ENCODE results near the gene ERFE. TPM values are rescaled to one million over a fixed set of nuclear protein-coding genes. Genes with fewer than 3 reads are reported as not detected.

Gene ERFE
- total and polyA plus RNA-seq, 2 experiments from 2014 or later: 0.41 to 0.86 TPM

- H2AFZ ChIP-seq: no peak overlapping the region
- H3K79me2 ChIP-seq (ENCODE audit: insufficient read depth): no peaks in the 10 kb centered on the region
- no peaks in the 10 kb centered on the region for H3K36me3 ChIP-seq (ENCODE audit: low read depth)
- H3K9me2 ChIP-seq (ENCODE audit: insufficient read depth): no peaks in the 10 kb centered on the region
- in situ Hi-C loops (cut with MboI): no loop called here
- no peak overlapping the region for H3K4me3 ChIP-seq
- H3K4me1 ChIP-seq (ENCODE audit: insufficient read depth): no peaks in the 10 kb centered on the region
- no peak overlapping the region for H3K27ac ChIP-seq
- TF ChIP-seq EZH2phosphoT487 (IDR thresholded peaks at IDR 0.05; ENCODE audit: insufficient read depth, low read depth) (no peak), EZH2 (IDR thresholded peaks at IDR 0.05; ENCODE audit: insufficient read depth, poor library complexity, severe bottlenecking) (no peak)
- DNase-seq: no peak
- no peak overlapping the region for H3K4me2 ChIP-seq (ENCODE audit: unreplicated experiment)
- H3K27me3 ChIP-seq (replicated peaks; ENCODE audit: insufficient read depth): no peaks in the 10 kb centered on the region
- H3F3A ChIP-seq (ENCODE audit: insufficient read depth): no peaks in the 10 kb centered on the region
- no peaks in the 10 kb centered on the region for H4K20me1 ChIP-seq (ENCODE audit: insufficient read depth)
- no peaks in the 10 kb centered on the region for H3K9me3 ChIP-seq (ENCODE audit: low read depth)
- H3K9ac ChIP-seq: no peak overlapping the region
- 75 to 81% methylated on average over 10 of the region's 10 CpGs for WGBS, 2 experiments (ENCODE audit: low coverage in 1 of 2, low lambda C conversion rate in 2 of 2, missing lambda C conversion rate in 2 of 2)
Observed at GRCh38 chr2:238154570-238154969, 4.2 kb upstream of the ERFE start.

GRCh38 chr2:238155051-238155760, 3.6 kb upstream of the ERFE start:
- Histone ChIP-seq H4K20me1 (ENCODE audit: insufficient read depth) (no peaks in the 10 kb centered on the region), H3F3A (ENCODE audit: insufficient read depth) (no peaks in the 10 kb centered on the region), H3K9me2 (ENCODE audit: insufficient read depth) (no peaks in the 10 kb centered on the region), H3K4me1 (ENCODE audit: insufficient read depth) (no peaks in the 10 kb centered on the region), H3K4me3 (no peak overlapping the region), H3K9ac (no peak overlapping the region), H3K27me3 (replicated peaks; ENCODE audit: insufficient read depth) (no peaks in the 10 kb centered on the region), H3K27ac (no peak overlapping the region), H3K36me3 (ENCODE audit: low read depth) (no peaks in the 10 kb centered on the region), H3K4me2 (ENCODE audit: unreplicated experiment) (no peak overlapping the region), H3K79me2 (ENCODE audit: insufficient read depth) (no peaks in the 10 kb centered on the region), H2AFZ (no peak overlapping the region), H3K9me3 (ENCODE audit: low read depth) (no peaks in the 10 kb centered on the region)
- WGBS, 2 experiments (ENCODE audit: low coverage in 1 of 2, low lambda C conversion rate in 2 of 2, missing lambda C conversion rate in 2 of 2): 76 to 84% methylated on average over 19 of the region's 19 CpGs
- DNase-seq: no peak
- TF ChIP-seq EZH2phosphoT487 (IDR thresholded peaks at IDR 0.05; ENCODE audit: insufficient read depth, low read depth) (no peak), EZH2 (IDR thresholded peaks at IDR 0.05; ENCODE audit: insufficient read depth, poor library complexity, severe bottlenecking) (no peak)
- in situ Hi-C loops (cut with MboI): no loop called here

GRCh38 chr2:238155761-238156694, 2.7 kb upstream of the ERFE start:
- Histone ChIP-seq H3K4me2 (ENCODE audit: unreplicated experiment) (no peak overlapping the region), H3K79me2 (ENCODE audit: insufficient read depth) (no peaks in the 10 kb centered on the region), H3K4me1 (ENCODE audit: insufficient read depth) (no peaks in the 10 kb centered on the region), H3K27ac (no peak overlapping the region), H3K4me3 (no peak overlapping the region), H3F3A (ENCODE audit: insufficient read depth) (no peaks in the 10 kb centered on the region), H3K9me2 (ENCODE audit: insufficient read depth) (no peaks in the 10 kb centered on the region), H3K9ac (no peak overlapping the region), H3K27me3 (replicated peaks; ENCODE audit: insufficient read depth) (no peaks in the 10 kb centered on the region), H2AFZ (no peak overlapping the region), H3K36me3 (ENCODE audit: low read depth) (no peaks in the 10 kb centered on the region), H3K9me3 (ENCODE audit: low read depth) (no peaks in the 10 kb centered on the region), H4K20me1 (ENCODE audit: insufficient read depth) (no peaks in the 10 kb centered on the region)
- in situ Hi-C loops (cut with MboI): no loop called here
- TF ChIP-seq EZH2phosphoT487 (IDR thresholded peaks at IDR 0.05; ENCODE audit: insufficient read depth, low read depth) (no peak), EZH2 (IDR thresholded peaks at IDR 0.05; ENCODE audit: insufficient read depth, poor library complexity, severe bottlenecking) (no peak)
- no peak for DNase-seq
- 82 to 83% methylated on average over 18 of the region's 18 CpGs for WGBS, 2 experiments (ENCODE audit: low coverage in 1 of 2, low lambda C conversion rate in 2 of 2, missing lambda C conversion rate in 2 of 2)

GRCh38 chr2:238157506-238158017, 1.2 kb upstream of the ERFE start:
- WGBS, 2 experiments (ENCODE audit: low coverage in 1 of 2, low lambda C conversion rate in 2 of 2, missing lambda C conversion rate in 2 of 2): 34 to 39% methylated on average over 14 of the region's 14 CpGs

More at GRCh38 chr2:238157506-238158017, 1.2 kb upstream of the ERFE start:
- H3K36me3 ChIP-seq (ENCODE audit: low read depth): no peaks in the 10 kb centered on the region
- no peak overlapping the region for H2AFZ ChIP-seq
- H4K20me1 ChIP-seq (ENCODE audit: insufficient read depth): no peaks in the 10 kb centered on the region
- no peak overlapping the region for H3K4me2 ChIP-seq (ENCODE audit: unreplicated experiment)
- in situ Hi-C loops (cut with MboI): no loop called here
- TF ChIP-seq EZH2phosphoT487 (IDR thresholded peaks at IDR 0.05; ENCODE audit: insufficient read depth, low read depth) (no peak), EZH2 (IDR thresholded peaks at IDR 0.05; ENCODE audit: insufficient read depth, poor library complexity, severe bottlenecking) (no peak)
- no peak for DNase-seq
- no peaks in the 10 kb centered on the region for H3F3A ChIP-seq (ENCODE audit: insufficient read depth)
- no peaks in the 10 kb centered on the region for H3K9me2 ChIP-seq (ENCODE audit: insufficient read depth)
- H3K79me2 ChIP-seq (ENCODE audit: insufficient read depth): no peaks in the 10 kb centered on the region
- H3K9me3 ChIP-seq (ENCODE audit: low read depth): no peaks in the 10 kb centered on the region
- H3K4me3 ChIP-seq: no peak overlapping the region
- no peak overlapping the region for H3K9ac ChIP-seq
- H3K27ac ChIP-seq: no peak overlapping the region
- H3K27me3 ChIP-seq (replicated peaks; ENCODE audit: insufficient read depth): no peaks in the 10 kb centered on the region
- no peaks in the 10 kb centered on the region for H3K4me1 ChIP-seq (ENCODE audit: insufficient read depth)
